WTC11 (cell line): Measurements from ENCODE around the gene OR2A7. TPM values are rescaled to one million over a fixed set of nuclear protein-coding genes. Genes with fewer than 3 reads are reported as not detected.

Source experiments
- ATAC-seq: fragments of 200-7000 bp; cut with Tn5 transposase; 2 replicates; pipeline ENCODE4 v1.10.0; 2021; ENCODE audit warnings: mild to moderate bottlenecking, moderate library complexity
- CTCF ChIA-PET: fragments of 300-600 bp; sonication (Branson Sonifier 250); formaldehyde crosslinking; loops from one replicate; lab custom pipeline; 2021; ENCODE audit warnings: antibody characterized with exemption; lab: Charles Lee
- POLR2A ChIA-PET: fragments of 350-600 bp; sonication (Branson Sonifier 250); formaldehyde crosslinking; loops from one replicate; lab custom pipeline; 2021; ENCODE audit warnings: antibody characterized with exemption; lab: Charles Lee
- DNase-seq: peaks from one replicate; pipeline ENCODE4 v3.0.0; 2021; ENCODE audit warnings: low spot score
- H3K27ac Mint-ChIP-seq: 2 replicates; pipeline ENCODE4 v1.8.0; 2021; ENCODE audit warnings: mixed read lengths
- H3K27me3 Mint-ChIP-seq: 2 replicates; pipeline ENCODE4 v1.8.0; 2021; ENCODE audit warnings: low read depth, mild to moderate bottlenecking, moderate library complexity, mixed read lengths
- H3K36me3 Mint-ChIP-seq: 2 replicates; pipeline ENCODE4 v1.8.0; 2021; ENCODE audit warnings: mixed read lengths
- H3K4me1 Mint-ChIP-seq: 2 replicates; pipeline ENCODE4 v1.8.0; 2022; ENCODE audit warnings: mixed read lengths
- H3K4me3 Mint-ChIP-seq: 2 replicates; pipeline ENCODE4 v1.8.0; 2021; ENCODE audit warnings: mild to moderate bottlenecking, moderate library complexity, mixed read lengths
- H3K9me3 Mint-ChIP-seq: 2 replicates; pipeline ENCODE4 v1.8.0; 2021; ENCODE audit warnings: mixed read lengths
- CBFB ChIP-seq: sonication (generic); formaldehyde crosslinking; IDR thresholded peaks from 2 replicates; pipeline ENCODE4 v1.8.1; 2022; ENCODE audit warnings: mild to moderate bottlenecking, low read depth, missing genetic modification reagents
- CREM ChIP-seq: sonication (generic); formaldehyde crosslinking; IDR thresholded peaks from 2 replicates; pipeline ENCODE4 v1.8.1; 2022; ENCODE audit warnings: mild to moderate bottlenecking, missing genetic modification reagents, moderate library complexity
- ELF4 ChIP-seq: sonication (generic); formaldehyde crosslinking; IDR thresholded peaks from 2 replicates; pipeline ENCODE4 v1.8.1; 2022; ENCODE audit warnings: low read depth, mild to moderate bottlenecking, moderate library complexity, missing genetic modification reagents
- ESRRA ChIP-seq: sonication (generic); formaldehyde crosslinking; IDR thresholded peaks from 2 replicates; pipeline ENCODE4 v1.8.1; 2022; ENCODE audit warnings: mild to moderate bottlenecking, missing genetic modification reagents, borderline replicate concordance
- ETV6 ChIP-seq: sonication (generic); formaldehyde crosslinking; IDR thresholded peaks from 2 replicates; pipeline ENCODE4 v1.8.1; 2022; ENCODE audit warnings: mild to moderate bottlenecking, missing genetic modification reagents
- GRHL2 ChIP-seq: fragments of 250-450 bp; sonication (Bioruptor Pico); IDR thresholded peaks from 2 replicates; pipeline ENCODE4 v1.8.0; 2022; ENCODE audit warnings: mild to moderate bottlenecking, moderate library complexity; ENCODE audit not compliant: insufficient replicate concordance, severe bottlenecking
- KAT7 ChIP-seq: sonication (generic); formaldehyde crosslinking; IDR thresholded peaks from 2 replicates; pipeline ENCODE4 v1.8.1; 2023; ENCODE audit warnings: missing genetic modification reagents, mild to moderate bottlenecking, borderline replicate concordance
- MXD4 ChIP-seq: fragments of 250-450 bp; sonication (Bioruptor Pico); IDR thresholded peaks from 2 replicates; pipeline ENCODE4 v1.8.0; 2021; ENCODE audit warnings: mild to moderate bottlenecking, moderate library complexity, borderline replicate concordance
- MYBL2 ChIP-seq: sonication (generic); formaldehyde crosslinking; IDR thresholded peaks from 2 replicates; pipeline ENCODE4 v1.8.1; 2023; ENCODE audit warnings: mild to moderate bottlenecking, moderate library complexity, missing genetic modification reagents
- NR3C1 ChIP-seq: sonication (generic); formaldehyde crosslinking; conservative IDR thresholded peaks from 2 replicates; pipeline ENCODE4 v1.8.1; 2023; ENCODE audit warnings: low read depth, mild to moderate bottlenecking, missing genetic modification reagents
- OVOL2 ChIP-seq: fragments of 250-450 bp; sonication (Bioruptor Pico); IDR thresholded peaks from 2 replicates; pipeline ENCODE4 v1.9.0; 2021; ENCODE audit warnings: mild to moderate bottlenecking, borderline replicate concordance
- RORB ChIP-seq: fragments of 250-450 bp; sonication (Bioruptor Pico); IDR thresholded peaks from 2 replicates; pipeline ENCODE4 v1.9.0; 2021; ENCODE audit warnings: mild to moderate bottlenecking
- SMAD3 ChIP-seq: sonication (generic); formaldehyde crosslinking; IDR thresholded peaks from 2 replicates; pipeline ENCODE4 v1.8.0; 2022; ENCODE audit warnings: missing genetic modification reagents, mild to moderate bottlenecking, borderline replicate concordance
- ZNF121 ChIP-seq: sonication (generic); formaldehyde crosslinking; IDR thresholded peaks from 2 replicates; pipeline ENCODE4 v1.8.0; 2023; ENCODE audit warnings: missing genetic modification reagents
- ZNF416 ChIP-seq: fragments of 250-450 bp; sonication (Bioruptor Pico); IDR thresholded peaks from 2 replicates; pipeline ENCODE4 v1.9.0; 2021; ENCODE audit warnings: mild to moderate bottlenecking, inconsistent platforms
- ZNF423 ChIP-seq: fragments of 250-450 bp; sonication (Bioruptor Pico); IDR thresholded peaks from 2 replicates; pipeline ENCODE4 v2.1.2; 2022; ENCODE audit warnings: mild to moderate bottlenecking, moderate library complexity
- ZNF671 ChIP-seq: fragments of 250-450 bp; sonication (Bioruptor Pico); IDR thresholded peaks from 2 replicates; pipeline ENCODE4 v1.8.0; 2021; ENCODE audit warnings: mild to moderate bottlenecking
- total RNA-seq: library from RNA; stranded (reverse); gene quantifications from 3 replicates; pipeline ENCODE4 v1.2.3, GENCODE V29; 2021
- TF ChIP-seq, protein P1 (sequence below): sonication (generic); formaldehyde crosslinking; IDR thresholded peaks from 2 replicates; pipeline ENCODE4 v1.8.0; 2023; ENCODE audit warnings: missing genetic modification reagents
- TF ChIP-seq, protein P2 (sequence below): fragments of 250-450 bp; sonication (Bioruptor Pico); IDR thresholded peaks from 2 replicates; pipeline ENCODE4 v2.1.2; 2022; ENCODE audit warnings: mild to moderate bottlenecking, moderate library complexity
- TF ChIP-seq, protein P3 (sequence below): fragments of 250-450 bp; sonication (Bioruptor Pico); IDR thresholded peaks from 2 replicates; pipeline ENCODE4 v1.9.0; 2021; ENCODE audit warnings: mild to moderate bottlenecking, borderline replicate concordance
- TF ChIP-seq, protein P4 (sequence below): sonication (generic); formaldehyde crosslinking; IDR thresholded peaks from 2 replicates; pipeline ENCODE4 v1.8.1; 2023; ENCODE audit warnings: mild to moderate bottlenecking, missing genetic modification reagents, moderate library complexity
- TF ChIP-seq, protein P5 (sequence below): sonication (generic); formaldehyde crosslinking; conservative IDR thresholded peaks from 2 replicates; pipeline ENCODE4 v1.8.1; 2022; ENCODE audit warnings: mild to moderate bottlenecking, missing genetic modification reagents
- TF ChIP-seq, protein P6 (sequence below): sonication (generic); formaldehyde crosslinking; IDR thresholded peaks from 2 replicates; pipeline ENCODE4 v1.8.1; 2023; ENCODE audit warnings: mild to moderate bottlenecking, moderate library complexity, missing genetic modification reagents
- TF ChIP-seq, protein P7 (sequence below): sonication (generic); formaldehyde crosslinking; IDR thresholded peaks from 2 replicates; pipeline ENCODE4 v1.8.0; 2022; ENCODE audit warnings: mild to moderate bottlenecking, missing genetic modification reagents

OR2A7 gene
- total RNA-seq, 1 experiment from 2014 or later = 6.3 TPM

DNA sequence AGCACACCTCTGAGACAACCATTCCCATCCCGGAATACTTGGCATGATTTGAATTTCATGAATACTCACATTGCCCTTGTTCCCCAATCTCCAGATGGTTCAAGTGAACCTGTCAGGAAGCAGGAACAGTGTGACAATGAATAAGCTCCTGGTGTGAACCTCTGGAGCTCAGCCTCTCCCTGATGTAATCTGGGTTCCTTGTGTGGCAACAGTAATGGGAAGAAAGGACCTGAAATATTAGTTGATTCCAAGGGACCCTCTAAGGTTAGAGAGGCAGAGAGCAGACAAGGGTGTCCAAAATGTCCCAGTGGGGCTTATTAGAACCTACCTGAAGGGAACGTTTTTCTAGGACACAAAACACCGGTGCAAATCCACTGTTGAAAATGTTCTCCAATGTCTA is 8.5 kb downstream of the OR2A7 start:
- ChIA-PET POLR2A (interaction anchor here (0.6 kb wide), 1 partner anchor 134 kb away, joined by 3 read pairs; no protein-coding TSS in a partner anchor), CTCF (interaction anchor here (1.7 to 1.9 kb wide), 2 partner anchors 136 to 181 kb away, joined by 5 read pairs; no protein-coding TSS in a partner anchor)
- no peaks in the 10 kb centered on the region for H3K27me3 Mint-ChIP-seq
- TF ChIP-seq ZNF423 (CRISPR knock-in tag) = peak; percentile 47; the same call in 1 of the 2 replicates
- TF ChIP-seq OVOL2 (CRISPR knock-in tag) = no peak
- TF ChIP-seq KAT7 = no peak
- TF ChIP-seq RORB (CRISPR knock-in tag) = peak; percentile 63; the same call in 1 of the 2 replicates
- TF ChIP-seq, protein P1, sequence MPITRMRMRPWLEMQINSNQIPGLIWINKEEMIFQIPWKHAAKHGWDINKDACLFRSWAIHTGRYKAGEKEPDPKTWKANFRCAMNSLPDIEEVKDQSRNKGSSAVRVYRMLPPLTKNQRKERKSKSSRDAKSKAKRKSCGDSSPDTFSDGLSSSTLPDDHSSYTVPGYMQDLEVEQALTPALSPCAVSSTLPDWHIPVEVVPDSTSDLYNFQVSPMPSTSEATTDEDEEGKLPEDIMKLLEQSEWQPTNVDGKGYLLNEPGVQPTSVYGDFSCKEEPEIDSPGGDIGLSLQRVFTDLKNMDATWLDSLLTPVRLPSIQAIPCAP (CRISPR knock-in tag) = 0 out of 2 replicates have a peak, but pooled peaks have one; percentile 28
- TF ChIP-seq ESRRA = no peak
- TF ChIP-seq, protein P2, sequence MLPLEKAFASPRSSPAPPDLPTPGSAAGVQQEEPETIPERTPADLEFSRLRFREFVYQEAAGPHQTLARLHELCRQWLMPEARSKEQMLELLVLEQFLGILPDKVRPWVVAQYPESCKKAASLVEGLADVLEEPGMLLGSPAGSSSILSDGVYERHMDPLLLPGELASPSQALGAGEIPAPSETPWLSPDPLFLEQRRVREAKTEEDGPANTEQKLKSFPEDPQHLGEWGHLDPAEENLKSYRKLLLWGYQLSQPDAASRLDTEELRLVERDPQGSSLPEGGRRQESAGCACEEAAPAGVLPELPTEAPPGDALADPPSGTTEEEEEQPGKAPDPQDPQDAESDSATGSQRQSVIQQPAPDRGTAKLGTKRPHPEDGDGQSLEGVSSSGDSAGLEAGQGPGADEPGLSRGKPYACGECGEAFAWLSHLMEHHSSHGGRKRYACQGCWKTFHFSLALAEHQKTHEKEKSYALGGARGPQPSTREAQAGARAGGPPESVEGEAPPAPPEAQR (CRISPR knock-in tag) = peak; percentile 77; the same call in 1 of the 2 replicates
- TF ChIP-seq ZNF416 (CRISPR knock-in tag) = no peak
- TF ChIP-seq, protein P3, sequence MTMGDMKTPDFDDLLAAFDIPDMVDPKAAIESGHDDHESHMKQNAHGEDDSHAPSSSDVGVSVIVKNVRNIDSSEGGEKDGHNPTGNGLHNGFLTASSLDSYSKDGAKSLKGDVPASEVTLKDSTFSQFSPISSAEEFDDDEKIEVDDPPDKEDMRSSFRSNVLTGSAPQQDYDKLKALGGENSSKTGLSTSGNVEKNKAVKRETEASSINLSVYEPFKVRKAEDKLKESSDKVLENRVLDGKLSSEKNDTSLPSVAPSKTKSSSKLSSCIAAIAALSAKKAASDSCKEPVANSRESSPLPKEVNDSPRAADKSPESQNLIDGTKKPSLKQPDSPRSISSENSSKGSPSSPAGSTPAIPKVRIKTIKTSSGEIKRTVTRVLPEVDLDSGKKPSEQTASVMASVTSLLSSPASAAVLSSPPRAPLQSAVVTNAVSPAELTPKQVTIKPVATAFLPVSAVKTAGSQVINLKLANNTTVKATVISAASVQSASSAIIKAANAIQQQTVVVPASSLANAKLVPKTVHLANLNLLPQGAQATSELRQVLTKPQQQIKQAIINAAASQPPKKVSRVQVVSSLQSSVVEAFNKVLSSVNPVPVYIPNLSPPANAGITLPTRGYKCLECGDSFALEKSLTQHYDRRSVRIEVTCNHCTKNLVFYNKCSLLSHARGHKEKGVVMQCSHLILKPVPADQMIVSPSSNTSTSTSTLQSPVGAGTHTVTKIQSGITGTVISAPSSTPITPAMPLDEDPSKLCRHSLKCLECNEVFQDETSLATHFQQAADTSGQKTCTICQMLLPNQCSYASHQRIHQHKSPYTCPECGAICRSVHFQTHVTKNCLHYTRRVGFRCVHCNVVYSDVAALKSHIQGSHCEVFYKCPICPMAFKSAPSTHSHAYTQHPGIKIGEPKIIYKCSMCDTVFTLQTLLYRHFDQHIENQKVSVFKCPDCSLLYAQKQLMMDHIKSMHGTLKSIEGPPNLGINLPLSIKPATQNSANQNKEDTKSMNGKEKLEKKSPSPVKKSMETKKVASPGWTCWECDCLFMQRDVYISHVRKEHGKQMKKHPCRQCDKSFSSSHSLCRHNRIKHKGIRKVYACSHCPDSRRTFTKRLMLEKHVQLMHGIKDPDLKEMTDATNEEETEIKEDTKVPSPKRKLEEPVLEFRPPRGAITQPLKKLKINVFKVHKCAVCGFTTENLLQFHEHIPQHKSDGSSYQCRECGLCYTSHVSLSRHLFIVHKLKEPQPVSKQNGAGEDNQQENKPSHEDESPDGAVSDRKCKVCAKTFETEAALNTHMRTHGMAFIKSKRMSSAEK (CRISPR knock-in tag) = peak; percentile 69; the same call in 1 of the 2 replicates
- TF ChIP-seq, protein P4, sequence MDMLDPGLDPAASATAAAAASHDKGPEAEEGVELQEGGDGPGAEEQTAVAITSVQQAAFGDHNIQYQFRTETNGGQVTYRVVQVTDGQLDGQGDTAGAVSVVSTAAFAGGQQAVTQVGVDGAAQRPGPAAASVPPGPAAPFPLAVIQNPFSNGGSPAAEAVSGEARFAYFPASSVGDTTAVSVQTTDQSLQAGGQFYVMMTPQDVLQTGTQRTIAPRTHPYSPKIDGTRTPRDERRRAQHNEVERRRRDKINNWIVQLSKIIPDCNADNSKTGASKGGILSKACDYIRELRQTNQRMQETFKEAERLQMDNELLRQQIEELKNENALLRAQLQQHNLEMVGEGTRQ = no peak
- no peak for TF ChIP-seq ELF4
- TF ChIP-seq, protein P5, sequence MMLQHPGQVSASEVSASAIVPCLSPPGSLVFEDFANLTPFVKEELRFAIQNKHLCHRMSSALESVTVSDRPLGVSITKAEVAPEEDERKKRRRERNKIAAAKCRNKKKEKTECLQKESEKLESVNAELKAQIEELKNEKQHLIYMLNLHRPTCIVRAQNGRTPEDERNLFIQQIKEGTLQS = no peak
- 0 out of 2 replicates have a peak, but pooled peaks have one; percentile 55 for TF ChIP-seq MXD4 (CRISPR knock-in tag)
- peak; percentile 23; the same call in 1 of the 2 replicates for TF ChIP-seq ZNF671 (CRISPR knock-in tag)
- peak; percentile 69 for TF ChIP-seq GRHL2 (CRISPR knock-in tag)
- 0 out of 2 replicates have a peak, but pooled peaks have one; percentile 60 for TF ChIP-seq SMAD3
- no peak overlapping the region for H3K4me3 Mint-ChIP-seq
- H3K36me3 Mint-ChIP-seq = no peaks in the 10 kb centered on the region; the same call in 1 of the 2 replicates
- no peaks in the 10 kb centered on the region; the same call in 1 of the 2 replicates for H3K9me3 Mint-ChIP-seq
- peaks cover 14% of the 10 kb centered on the region for H3K4me1 Mint-ChIP-seq
- ATAC-seq (peak; percentile 29), DNase-seq (peak; percentile 12)
- H3K27ac Mint-ChIP-seq = peak overlapping the region; percentile 69

DNA sequence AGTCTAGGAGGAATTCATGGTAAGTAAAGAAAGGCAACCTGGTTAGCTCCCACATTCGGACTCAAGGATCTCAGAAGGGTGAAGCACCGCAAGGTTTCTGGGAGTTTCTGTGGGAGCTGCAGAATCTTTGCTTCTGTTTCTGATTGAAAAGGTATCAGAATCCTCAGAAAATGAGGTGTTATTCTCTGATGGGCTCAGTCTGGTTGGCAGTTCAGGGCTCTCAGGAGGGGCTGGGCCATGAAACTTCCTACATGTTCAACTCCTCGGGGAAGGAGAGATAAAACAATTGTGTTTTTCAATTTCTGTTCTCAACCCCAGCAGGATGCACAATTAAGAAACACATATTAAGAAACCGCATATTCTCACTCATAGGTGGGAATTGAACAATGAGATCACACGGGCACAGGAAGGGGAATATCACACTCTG is 9.1 kb downstream of the OR2A7 start:
- CTCF ChIA-PET = interaction anchor here (1.7 to 1.9 kb wide), 2 partner anchors 137 to 182 kb away, joined by 5 read pairs; no protein-coding TSS in a partner anchor
- H3K36me3 Mint-ChIP-seq = no peaks in the 10 kb centered on the region; the same call in 1 of the 2 replicates
- peak overlapping the region; percentile 53 for H3K27ac Mint-ChIP-seq
- peak; percentile 73; the same call in 1 of the 2 replicates for TF ChIP-seq NR3C1
- TF ChIP-seq, protein P6, sequence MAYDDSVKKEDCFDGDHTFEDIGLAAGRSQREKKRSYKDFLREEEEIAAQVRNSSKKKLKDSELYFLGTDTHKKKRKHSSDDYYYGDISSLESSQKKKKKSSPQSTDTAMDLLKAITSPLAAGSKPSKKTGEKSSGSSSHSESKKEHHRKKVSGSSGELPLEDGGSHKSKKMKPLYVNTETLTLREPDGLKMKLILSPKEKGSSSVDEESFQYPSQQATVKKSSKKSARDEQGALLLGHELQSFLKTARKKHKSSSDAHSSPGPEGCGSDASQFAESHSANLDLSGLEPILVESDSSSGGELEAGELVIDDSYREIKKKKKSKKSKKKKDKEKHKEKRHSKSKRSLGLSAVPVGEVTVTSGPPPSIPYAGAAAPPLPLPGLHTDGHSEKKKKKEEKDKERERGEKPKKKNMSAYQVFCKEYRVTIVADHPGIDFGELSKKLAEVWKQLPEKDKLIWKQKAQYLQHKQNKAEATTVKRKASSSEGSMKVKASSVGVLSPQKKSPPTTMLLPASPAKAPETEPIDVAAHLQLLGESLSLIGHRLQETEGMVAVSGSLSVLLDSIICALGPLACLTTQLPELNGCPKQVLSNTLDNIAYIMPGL (CRISPR knock-in tag) = no peak
- no peak for TF ChIP-seq ZNF121 (CRISPR knock-in tag)
- TF ChIP-seq CREM (CRISPR knock-in tag) = 0 out of 2 replicates have a peak, but pooled peaks have one; percentile 48
- TF ChIP-seq, protein P4 = 0 out of 2 replicates have a peak, but pooled peaks have one; percentile 8
- TF ChIP-seq MYBL2 (CRISPR knock-in tag) = no peak
- TF ChIP-seq ETV6 (CRISPR knock-in tag) = no peak
- TF ChIP-seq, protein P7, sequence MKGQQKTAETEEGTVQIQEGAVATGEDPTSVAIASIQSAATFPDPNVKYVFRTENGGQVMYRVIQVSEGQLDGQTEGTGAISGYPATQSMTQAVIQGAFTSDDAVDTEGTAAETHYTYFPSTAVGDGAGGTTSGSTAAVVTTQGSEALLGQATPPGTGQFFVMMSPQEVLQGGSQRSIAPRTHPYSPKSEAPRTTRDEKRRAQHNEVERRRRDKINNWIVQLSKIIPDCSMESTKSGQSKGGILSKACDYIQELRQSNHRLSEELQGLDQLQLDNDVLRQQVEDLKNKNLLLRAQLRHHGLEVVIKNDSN (CRISPR knock-in tag) = no peak
- peak; percentile 38; the same call in 1 of the 2 replicates for TF ChIP-seq CBFB (CRISPR knock-in tag)

More for the DNA sequence above, 9.1 kb downstream of the OR2A7 start:
- Mint-ChIP-seq H3K27me3 (no peaks in the 10 kb centered on the region), H3K4me3 (no peak overlapping the region), H3K9me3 (no peaks in the 10 kb centered on the region; the same call in 1 of the 2 replicates), H3K4me1 (peaks cover 14% of the 10 kb centered on the region)
- POLR2A ChIA-PET = no interaction called here
- ATAC-seq = peak; percentile 3; the same call in 1 of the 2 replicates
- peak; percentile 12 for DNase-seq
